PC-3 (cell line): ENCODE data around the gene ZNF862.

Experiments used
- EZH2 ChIP-seq: fragments of 300-600 bp; sonication (generic); IDR thresholded peaks from one replicate; pipeline ENCODE4 v1.6.1; 2017; ENCODE audit warnings: antibody characterized with exemption, mild to moderate bottlenecking, low read length; ENCODE audit not compliant: unreplicated experiment
- TF ChIP-seq, protein P1 (sequence below): fragments of 300-600 bp; sonication (generic); conservative IDR thresholded peaks from 2 replicates; pipeline ENCODE4 v1.5.1; 2017; ENCODE audit warnings: antibody characterized with exemption, low read depth, mild to moderate bottlenecking, low read length

DNA sequence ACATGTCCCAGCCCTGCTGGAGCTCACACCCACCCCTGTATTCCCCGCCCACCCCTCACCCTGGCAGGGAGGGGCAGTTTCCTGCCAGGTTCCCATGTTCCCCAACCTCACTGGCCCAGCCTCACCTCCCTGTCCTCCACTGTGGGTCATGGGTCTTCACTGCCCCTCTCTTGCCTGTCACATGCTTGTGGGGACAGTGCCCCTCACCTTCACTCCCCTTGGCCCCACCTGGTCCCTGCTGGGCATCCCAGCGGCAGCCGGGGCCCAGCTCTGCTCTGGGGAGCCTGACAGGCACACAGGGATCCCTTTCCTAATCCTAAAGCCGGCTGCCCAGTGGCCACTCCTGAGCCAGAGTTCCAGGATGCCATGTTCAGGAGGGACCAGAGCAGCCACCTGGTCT is 21.4 kb upstream of the ZNF862 start:
- TF ChIP-seq, protein P1, sequence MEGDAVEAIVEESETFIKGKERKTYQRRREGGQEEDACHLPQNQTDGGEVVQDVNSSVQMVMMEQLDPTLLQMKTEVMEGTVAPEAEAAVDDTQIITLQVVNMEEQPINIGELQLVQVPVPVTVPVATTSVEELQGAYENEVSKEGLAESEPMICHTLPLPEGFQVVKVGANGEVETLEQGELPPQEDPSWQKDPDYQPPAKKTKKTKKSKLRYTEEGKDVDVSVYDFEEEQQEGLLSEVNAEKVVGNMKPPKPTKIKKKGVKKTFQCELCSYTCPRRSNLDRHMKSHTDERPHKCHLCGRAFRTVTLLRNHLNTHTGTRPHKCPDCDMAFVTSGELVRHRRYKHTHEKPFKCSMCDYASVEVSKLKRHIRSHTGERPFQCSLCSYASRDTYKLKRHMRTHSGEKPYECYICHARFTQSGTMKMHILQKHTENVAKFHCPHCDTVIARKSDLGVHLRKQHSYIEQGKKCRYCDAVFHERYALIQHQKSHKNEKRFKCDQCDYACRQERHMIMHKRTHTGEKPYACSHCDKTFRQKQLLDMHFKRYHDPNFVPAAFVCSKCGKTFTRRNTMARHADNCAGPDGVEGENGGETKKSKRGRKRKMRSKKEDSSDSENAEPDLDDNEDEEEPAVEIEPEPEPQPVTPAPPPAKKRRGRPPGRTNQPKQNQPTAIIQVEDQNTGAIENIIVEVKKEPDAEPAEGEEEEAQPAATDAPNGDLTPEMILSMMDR: no peak
- no peak for TF ChIP-seq EZH2
